HG03575 (cell line): ENCODE measurements around the gene LARP4.
"Not testable (repeated sequence)": the region's sequence is repeated elsewhere in the genome, so short reads cannot be mapped to it uniquely, and the experiment has no call there.

Source experiments
- ATAC-seq: cut with Tn5 transposase; IDR thresholded peaks from one replicate; pipeline ENCODE4 v1.9.1; 2021; ENCODE audit not compliant: unreplicated experiment, insufficient number of reproducible peaks, low FRiP score; ENCODE audit errors: extremely low read depth

LARP4 gene

DNA sequence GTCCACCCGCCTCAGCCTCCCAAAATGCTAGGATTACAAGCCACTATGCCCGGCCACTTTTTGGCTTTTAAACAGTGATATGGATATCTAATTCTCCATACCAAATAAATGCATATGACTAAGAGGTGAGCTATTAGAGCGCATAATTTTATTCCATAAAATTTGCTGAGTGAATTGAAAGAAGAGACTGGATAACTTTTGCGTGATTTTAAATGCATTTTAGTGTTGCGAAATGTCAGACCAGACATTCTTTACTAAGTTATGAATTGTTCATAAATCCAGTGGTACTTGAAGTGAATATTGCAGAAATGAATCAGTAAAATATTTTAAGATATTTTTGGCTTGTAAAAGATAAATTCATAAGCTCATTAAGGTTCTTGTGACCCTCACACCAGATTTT, 53.2 kb downstream of the LARP4 start:
- no peak for ATAC-seq

DNA sequence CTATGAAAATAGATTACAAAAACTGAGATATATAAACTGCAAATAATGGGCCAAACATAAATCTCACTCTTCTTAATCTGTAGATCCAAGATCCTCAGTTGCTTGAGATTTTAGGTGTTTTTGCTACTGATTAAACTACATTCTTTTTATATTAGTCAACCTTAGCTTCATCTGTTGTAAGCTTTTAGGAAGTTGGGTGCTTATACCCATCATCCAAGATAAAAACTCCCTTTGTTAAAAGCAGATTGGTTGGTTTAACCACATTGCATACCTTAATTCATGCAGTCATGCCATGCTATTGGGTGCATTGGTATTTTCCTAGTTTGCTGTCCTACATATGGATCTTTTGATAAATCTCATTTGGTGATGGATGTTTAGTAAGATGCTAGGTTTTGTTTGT, 57.9 kb downstream of the LARP4 start:
- ATAC-seq, result no peak

DNA sequence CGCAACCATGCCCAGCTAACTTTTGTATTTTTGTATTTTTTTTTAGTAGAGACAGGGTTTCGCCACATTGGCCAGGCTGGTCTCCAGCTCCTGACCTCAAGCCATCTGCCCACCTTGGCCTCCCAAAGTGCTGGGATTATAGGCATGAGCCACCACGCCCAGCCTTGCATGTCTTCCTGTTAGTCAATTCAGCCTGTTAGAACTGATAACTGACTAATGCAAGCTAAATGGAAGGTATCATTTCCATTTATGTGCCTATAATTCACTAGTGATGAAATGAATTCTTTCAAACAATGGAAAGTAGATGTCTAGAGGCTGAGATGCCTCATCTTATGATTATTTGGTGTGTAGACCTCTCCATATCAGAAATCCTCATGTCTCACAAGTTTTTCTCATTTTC, 66.8 kb downstream of the LARP4 start:
- no peak for ATAC-seq

DNA sequence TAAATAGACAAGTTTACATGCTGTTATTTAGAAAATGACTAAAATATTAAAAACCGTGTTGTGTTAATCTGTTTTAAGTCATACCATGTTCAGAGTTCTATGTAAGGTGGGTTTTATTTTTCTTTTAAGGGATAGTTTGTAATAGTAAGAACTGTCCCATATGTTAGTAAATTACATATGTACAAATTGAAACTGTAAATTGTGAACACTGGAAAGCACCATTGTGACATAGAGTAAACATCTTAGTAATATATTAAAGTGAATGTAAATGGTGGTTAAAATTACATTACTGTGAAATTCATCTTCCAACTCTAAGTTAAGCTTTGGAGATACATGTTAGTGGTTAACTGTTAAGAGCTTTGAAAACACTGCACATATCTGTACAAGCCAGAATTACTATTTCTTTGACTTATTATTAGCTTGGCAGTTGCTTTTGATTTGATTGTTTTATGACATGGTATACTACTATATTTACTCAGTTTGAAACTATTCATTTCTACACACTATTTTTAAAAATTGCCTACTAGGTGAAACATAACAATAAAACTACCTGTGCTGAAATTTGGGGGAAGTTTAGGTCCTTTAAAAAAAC, 76.7 kb downstream of the LARP4 start:
- ATAC-seq, result no peak

DNA sequence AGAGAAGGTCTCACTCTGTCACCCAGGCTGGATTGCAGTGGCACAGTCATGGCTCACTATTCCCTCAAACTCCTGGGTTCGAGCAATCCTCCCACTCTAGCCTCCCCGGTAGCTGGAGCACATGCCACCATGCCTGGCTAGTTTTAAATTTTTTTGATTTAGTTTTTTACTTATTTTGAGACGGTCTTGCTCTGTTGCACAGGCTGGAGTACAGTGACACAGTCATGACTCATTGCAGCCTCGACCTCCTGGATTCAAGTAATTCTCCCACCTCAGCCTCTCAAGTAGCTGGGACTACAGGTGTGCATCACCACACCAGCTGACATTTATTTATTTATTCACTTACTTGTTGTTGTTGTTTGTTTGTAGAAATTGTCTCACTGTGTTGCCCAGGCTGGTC, 81.9 kb downstream of the LARP4 start:
- no peak for ATAC-seq

DNA sequence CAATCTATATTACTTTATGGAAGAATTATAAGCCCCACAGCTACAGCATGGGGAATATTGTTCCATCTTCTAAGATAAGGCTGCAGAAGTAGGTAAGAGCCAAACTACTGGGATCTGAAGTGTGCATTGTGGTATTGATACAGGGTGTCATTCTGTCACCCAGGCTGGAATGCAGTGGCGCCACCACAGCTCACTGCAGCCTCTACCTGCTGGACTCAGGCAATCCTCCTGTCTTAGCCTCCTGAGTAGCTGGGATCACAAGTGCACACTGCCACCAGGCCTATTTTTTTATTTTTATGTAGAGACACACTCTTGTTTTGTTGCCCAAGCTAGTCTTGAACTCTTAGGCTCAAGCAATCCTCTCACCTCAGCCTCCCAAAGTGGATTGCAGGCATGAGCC, 82.8 kb downstream of the LARP4 start:
- ATAC-seq, result no peak

DNA sequence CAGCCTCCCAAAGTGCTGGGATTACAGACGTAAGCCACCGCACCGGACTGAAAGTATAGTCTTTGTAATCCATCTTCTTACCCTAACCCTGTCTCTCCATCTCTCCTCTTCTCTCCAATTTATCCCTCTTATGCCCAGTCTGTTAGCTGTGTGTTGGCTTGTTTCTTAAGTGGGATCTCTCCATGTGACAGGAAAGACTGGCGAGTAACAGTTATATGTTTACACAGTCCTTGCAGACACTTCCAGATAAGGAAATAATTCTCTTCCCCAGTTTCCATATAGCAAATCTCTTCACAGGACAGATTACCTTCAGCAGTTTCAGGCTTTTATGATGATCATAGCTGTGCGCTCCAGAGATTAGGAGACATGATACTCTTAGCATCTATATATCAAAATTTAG, 88.1 kb downstream of the LARP4 start:
- no peak for ATAC-seq

DNA sequence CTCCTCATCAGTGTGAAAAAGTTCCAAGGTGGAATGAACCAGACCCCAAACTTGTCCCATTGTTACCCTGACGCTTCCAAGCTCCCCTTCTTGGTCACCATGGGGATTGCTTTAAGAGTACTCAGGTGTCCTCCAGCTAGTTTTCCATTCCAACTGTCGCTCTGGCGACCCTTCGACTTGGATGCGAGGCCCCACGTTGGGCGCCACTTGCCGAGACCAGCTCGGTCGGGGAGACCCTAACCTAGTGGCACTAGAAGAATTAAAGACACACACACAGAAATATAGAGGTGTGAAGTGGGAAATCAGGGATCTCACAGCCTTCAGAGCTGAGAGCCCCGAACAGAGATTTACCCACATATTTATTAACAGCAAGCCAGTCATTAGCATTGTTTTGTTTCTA, 97.4 kb downstream of the LARP4 start:
- not testable (repeated sequence) for ATAC-seq

DNA sequence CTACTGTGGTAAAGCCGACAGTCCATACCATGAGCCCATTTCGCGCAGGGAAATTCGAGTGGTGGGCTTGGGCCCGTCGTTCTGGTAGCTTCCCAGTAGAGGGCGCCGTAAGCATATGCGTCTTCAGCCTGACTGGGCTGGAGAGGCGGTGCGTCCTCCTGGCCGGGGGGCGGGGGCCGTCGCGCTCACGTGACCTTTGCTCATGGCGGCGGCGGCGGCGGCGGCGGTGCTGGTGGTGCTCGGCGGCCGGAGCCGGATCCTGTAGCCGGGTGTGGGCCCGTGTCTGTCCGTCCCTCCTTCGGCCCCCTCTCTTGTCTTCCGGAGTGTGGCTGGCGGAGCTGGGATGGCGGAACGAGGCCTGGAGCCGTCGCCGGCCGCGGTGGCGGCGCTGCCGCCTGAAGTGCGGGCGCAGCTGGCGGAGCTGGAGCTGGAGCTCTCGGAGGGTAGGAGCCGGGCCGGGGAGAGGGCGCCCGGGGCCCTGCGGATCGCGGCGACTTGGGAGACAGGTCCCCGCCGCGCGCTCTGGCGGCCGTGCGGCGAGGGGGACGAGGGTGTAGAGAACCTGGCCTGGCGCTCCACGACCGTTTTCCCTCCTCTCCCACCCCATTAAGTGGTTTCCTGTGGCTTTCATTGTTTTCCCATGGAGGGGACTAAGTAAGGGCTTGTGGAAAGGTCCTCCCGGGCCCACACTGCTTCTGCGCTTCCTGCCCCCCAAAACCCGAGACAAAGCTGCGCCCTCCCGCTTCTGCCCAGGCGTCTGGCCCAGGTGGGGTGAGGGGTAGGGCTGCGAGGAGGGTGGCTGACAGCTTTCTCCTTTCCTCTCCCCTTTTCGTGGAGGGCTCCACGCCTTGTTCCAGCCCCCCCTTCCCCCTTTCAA, 104.4 kb downstream of the LARP4 start, which contains the start of gene DIP2B:
Gene DIP2B (plus strand): TSS at position 188 of the 877 bp plus-strand sequence. CDS start 156 bp downstream, at position 344.
- no peak for ATAC-seq

DNA sequence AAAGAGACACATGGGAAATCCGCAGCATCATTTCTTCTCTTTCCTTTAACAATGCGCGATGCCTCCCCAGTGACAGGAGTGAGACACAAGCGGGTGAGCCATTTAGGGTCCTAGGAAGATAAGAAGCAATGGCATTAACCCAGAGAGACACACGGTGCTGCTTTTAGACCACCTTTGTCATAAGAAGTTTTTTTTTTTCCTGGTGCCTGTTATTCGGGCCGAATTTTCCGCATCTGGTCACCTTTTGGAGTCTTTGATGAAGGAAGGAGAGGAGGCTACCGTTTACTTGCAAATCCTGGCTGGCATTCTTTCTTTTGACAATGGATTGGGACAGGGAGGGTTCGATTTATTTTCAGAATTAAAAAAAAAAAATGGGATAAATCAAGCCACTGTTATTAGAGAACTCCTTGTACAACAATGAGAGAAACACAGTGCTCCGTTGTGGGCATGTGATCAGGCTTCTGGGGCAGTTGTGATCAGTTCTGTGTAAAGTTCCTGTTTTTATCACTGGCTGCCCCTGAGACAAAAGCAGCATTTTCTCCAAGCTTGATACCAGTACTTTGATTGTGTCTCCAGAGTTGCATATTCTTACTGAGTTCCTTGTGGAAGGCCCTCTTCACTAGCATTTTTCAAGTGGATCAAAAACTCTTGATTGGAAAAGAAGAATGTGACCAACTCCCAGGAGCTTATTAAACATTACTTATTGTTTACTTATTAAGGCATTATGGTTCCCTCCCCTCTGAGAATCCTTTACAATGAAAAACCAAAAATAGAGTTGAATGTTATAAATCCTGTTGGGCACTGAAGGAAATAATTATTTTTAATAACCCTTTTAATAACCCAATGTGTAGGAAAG, 105.2 kb downstream of the LARP4 start:
- no peak for ATAC-seq

DNA sequence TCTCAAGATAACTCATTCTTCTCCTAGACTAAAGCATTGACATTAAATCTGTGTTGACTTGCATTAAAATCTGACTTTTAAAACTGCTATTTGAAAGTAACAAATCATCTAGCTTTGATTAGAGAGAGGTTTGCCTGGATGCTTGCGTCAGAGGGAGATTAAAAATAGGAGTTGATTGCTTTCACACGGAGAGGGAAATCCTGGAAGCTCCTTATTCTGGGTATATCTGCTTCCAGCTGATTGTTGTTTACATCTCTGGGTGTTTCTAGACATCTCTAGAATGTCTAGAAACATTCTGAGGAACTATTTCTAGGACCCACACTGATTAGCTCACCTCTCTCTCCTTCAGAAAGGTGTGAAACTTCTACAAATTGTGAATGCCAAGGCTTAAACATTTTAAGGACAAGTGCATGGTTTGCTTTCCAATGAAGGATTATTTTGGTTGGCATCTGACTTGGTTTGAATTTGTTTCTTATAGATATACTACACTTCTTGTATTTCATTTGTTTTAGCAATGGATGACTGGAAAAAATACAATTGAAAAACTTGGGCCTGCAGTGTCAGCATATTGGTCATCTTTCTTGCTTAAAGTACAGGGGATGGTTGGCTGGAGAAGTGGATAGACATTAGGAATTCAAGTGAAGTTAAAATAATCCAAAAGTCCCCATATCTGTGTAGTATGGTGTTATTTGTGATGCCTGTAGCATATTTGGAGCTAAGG, 106.2 kb downstream of the LARP4 start:
- ATAC-seq, result no peak

DNA sequence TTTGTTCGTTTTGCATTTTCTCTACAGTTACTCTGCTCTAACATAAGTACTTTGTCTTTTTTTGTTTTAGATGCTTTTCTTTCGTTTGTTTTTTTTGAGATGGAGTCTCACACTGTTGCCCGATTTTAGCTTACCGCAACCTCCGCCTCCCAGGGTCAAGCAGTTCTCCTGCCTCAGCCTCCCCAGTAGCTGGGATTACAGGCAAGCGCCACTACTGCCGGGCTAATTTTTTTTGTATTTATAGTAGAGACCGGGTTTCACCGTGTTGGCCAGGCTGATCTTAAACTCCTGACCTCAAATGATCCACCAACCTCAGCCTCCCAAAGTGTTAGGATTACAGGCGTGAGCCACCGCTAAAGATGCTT, 106.8 kb downstream of the LARP4 start:
- no peak for ATAC-seq

DNA sequence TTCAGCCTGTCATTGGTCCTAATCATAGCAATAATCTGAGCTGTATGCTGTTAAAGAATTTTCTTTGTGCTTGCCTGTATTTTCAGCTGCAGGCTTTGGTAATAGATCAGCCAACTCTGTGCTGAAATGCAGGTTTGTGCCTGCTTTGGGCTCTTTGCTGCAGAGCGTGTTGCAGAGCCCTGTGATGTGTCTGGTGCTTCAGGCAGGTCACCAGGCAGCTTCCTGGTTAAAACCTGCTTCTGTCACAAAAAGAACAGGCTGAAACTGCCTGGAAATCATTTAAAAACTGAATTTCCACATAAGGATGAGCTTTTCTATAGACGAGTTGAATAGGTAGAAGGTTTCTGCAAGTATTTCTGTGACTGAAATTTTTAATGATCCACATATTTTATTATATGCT, 107.2 kb downstream of the LARP4 start:
- ATAC-seq, result no peak

DNA sequence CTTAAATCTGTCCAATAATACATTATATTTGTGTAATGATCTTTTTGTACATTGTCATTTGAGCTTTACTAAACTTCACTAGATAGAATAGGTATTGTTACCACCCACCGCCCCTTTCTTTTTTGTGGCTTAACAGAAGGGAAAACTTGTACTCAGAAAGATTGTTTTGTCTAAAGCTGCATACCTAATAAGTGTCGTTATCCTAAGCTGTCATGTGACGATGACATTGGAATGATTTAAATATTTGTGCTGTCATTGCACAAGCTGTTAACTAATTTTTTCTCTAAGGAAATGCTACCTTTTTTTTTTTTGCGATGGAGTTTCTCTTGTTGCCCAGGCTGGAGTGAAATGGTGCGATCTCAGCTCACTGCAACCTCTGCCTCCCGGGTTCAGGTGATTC, 107.7 kb downstream of the LARP4 start:
- no peak for ATAC-seq

DNA sequence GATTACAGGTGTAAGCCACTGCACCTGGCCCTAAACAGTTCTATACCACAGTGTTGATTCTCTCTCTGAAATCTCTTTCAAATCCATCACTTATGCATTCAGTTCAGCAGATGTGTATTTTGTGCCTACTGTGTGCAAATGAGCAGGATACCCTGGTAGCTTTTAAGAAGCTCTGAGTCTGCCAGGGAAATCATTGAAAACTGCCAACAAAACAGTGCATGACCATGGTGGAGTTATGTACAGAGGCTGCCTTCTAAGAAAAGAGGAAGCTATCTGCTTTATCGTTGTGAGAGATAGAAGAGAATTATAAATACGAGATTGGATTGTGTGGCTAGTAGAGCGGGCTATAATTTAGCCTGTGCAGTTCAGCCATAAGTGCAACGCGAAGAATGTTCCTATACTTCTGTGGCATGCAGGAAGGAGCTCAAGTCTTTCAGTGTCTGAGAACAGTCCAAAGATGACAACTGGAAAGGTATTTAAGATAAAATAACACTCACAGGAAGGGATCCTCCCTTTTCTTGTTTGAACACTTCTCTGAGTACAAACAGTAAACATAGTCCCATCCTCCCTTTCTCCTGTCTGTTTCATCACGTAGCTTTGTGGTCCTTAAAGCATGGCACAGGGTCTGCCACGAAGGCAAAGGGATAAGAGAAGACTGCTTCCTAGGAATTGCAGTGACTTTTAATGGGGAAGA, 108.4 kb downstream of the LARP4 start:
- ATAC-seq, result no peak

DNA sequence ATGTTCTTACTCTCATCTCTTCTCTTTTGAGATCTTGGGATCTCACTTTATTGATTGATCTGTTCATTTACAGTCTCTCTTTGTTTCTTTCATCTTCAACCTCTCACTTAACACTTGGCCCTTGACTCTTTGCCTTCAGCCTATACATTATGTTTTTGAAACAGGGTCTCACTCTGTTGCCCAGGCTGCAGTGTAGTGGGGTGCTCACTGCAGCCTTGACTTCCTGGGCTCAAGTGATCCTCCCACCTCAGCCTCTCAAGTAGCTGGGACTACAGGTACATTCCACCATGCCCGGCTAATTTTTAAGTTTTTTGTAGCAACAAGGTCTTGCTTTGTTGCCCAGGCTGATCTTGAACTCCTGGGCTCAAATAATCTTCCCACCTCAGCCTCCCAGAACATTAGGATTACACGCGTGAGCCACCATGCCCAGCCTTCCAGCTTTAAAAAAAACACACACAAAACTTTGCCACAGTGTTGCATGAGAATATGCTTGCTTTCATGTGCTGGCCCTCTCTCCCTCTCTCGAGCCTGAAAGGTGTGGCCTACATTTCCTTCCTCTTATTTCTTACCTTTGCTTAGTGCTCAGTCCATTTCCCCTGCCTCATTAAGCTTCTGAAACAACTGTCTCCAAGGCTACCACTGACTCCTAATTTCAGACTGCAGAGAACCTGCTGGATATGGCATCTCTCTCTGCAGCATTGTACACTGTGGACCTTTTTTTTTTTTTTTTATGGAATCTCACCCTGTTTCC, 114.0 kb downstream of the LARP4 start:
- ATAC-seq, result no peak

DNA sequence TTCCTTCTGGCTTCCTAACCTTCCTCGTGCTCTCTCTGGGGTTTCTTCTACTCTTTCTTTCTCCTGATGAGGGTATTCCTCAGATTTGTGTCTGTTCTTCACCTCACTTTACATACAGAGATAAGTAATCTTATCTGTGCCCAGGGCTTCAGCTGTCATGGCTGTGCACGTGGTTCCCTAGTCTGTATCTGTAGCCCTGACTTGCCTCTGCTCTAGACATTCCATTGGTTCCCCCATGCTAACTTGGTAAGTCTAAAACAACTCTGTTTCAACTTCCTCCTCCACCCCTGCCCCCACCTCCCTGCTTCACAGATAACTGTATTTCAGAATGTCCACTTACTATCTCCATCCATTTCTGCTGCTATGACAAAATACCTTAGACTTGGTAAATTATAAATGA, 114.9 kb downstream of the LARP4 start:
- no peak for ATAC-seq

DNA sequence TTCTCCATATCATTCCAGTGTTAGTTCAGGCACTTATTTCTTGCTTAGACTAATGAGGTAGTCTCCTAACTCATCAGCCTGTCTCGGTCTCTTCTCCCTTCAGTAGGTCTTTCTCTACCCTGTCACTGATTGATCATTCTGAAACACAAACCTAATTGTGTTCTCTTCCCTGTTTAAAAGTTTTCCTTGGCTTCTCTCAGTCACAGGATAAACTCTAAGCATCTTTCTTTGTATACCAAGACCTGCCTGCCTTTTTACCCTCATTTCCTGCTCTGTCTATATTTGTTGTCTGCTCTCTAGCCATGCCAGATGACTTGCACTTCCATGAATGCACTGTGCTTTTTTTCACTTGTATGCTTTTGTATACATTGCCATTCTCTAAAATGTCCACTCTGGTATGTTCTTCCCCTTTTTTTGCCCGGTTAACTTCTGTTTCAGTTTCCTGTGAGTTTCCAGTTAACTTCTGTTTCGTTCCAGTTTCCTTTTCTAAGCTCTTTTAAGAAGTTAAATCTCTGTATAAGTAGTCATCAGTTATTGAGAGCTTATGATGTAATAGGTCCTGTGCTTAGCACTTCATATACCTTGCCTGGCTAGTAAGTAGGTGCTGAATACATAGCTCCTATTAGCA, 116.8 kb downstream of the LARP4 start:
- peak; percentile 47 for ATAC-seq
